GM08714 (cell line): ENCODE results near the gene MICU1.
"Not testable (repeated sequence)": the region's sequence is repeated elsewhere in the genome, so short reads cannot be mapped to it uniquely, and the experiment has no call there.

Experiments
- H3K4me3 ChIP-seq: fragments of 200-500 bp; sonication (Bioruptor generic); 2 replicates; pipeline ENCODE4 v1.5.1; 2014; ENCODE audit warnings: mild to moderate bottlenecking, low read length, inconsistent platforms
- ZNF274 ChIP-seq: IDR thresholded peaks from 2 replicates; pipeline ENCODE4 v1.6.1; 2012; ENCODE audit warnings: mild to moderate bottlenecking, low read depth, low read length

MICU1 gene

GRCh38 chr10:72648301-72648700 lies 22.4 kb upstream of the MICU1 start:
- H3K4me3 ChIP-seq: no peak overlapping the region
- no peak for TF ChIP-seq ZNF274

DNA sequence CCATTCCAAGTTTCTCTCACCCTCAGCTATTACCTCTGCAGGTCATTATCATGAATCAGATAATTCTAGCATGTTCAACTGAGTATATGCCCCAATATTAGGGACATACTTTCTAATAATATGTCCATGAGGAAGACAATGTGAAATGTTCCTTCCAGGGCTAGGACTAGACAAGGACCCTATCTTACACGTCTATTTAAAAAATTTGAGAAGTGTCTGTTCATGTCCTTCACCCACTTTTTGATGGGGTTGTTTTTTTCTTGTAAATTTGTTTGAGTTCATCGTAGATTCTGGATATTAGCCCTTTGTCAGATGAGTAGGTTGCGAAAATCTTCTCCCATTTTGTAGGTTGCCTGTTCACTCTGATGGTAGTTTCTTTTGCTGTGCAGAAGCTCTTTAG lies 21.1 kb upstream of the MICU1 start:
- not testable (repeated sequence) for H3K4me3 ChIP-seq

- H3K4me3 ChIP-seq: no peak overlapping the region
- TF ChIP-seq ZNF274: no peak
These were observed 19.5 kb upstream of the MICU1 start for GRCh38 chr10:72645263-72645858.

GRCh38 chr10:72642318-72642717 lies 16.4 kb upstream of the MICU1 start:
- H3K4me3 ChIP-seq: no peak overlapping the region
- TF ChIP-seq ZNF274: no peak

- no peak for TF ChIP-seq ZNF274
- H3K4me3 ChIP-seq: no peak overlapping the region
These were observed 13.6 kb upstream of the MICU1 start for GRCh38 chr10:72639441-72639873.

- no peak for TF ChIP-seq ZNF274
- no peak overlapping the region for H3K4me3 ChIP-seq
These were observed 12.9 kb upstream of the MICU1 start for GRCh38 chr10:72638586-72639440.

GRCh38 chr10:72637398-72637857 lies 11.5 kb upstream of the MICU1 start:
- no peak overlapping the region for H3K4me3 ChIP-seq
- TF ChIP-seq ZNF274: no peak

- TF ChIP-seq ZNF274: no peak
These were observed 4.3 kb upstream of the MICU1 start for GRCh38 chr10:72630144-72630543.

DNA sequence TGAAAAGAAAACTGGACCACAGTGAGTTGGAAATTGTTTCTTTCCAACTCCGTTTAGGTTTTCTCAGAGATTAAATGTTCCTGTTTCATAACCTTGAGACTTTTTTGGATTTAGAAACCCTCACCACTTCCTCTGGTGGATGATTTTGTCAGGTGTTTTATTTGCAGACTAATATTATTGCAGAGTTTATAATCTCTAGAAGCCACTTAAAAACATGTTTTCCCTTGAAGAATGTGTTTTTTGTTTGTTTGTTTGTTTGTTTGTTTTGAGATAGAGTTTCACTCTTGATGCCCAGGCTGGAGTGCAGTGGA lies 520 bp upstream of the MICU1 start:
- H3K4me3 ChIP-seq: peak overlapping the region; percentile 59
- TF ChIP-seq ZNF274: no peak

More at GRCh38 chr10:72630144-72630543, 4.3 kb upstream of the MICU1 start:
- H3K4me3 ChIP-seq: no peak overlapping the region

- H3K4me3 ChIP-seq: peak overlapping the region; percentile 90
- no peak for TF ChIP-seq ZNF274
These were observed 637 bp downstream of the MICU1 start for GRCh38 chr10:72625276-72625607.

DNA sequence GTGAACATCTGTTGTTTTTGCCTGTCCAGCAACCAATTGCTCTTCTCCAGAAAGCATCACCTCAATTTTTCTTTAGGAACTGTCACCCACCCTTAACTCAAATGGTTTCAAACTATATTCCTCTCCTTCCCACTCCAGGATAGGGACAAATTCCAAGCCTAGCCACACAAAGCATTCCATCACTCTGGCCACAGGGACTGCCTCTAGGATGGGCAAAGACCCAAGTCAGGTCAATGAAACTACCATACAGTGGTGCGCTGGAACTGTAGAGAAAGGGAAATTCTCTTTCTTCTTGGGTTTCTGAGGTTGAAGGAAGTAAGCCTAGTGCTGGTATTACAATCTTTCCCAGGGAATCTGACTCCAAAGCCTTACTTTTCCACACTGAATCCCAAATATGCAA lies 3.6 kb downstream of the MICU1 start:
- no peak for TF ChIP-seq ZNF274
- no peak overlapping the region for H3K4me3 ChIP-seq

- no peak for TF ChIP-seq ZNF274
- no peak overlapping the region for H3K4me3 ChIP-seq
These were observed 9.2 kb downstream of the MICU1 start for GRCh38 chr10:72616716-72617115.

DNA sequence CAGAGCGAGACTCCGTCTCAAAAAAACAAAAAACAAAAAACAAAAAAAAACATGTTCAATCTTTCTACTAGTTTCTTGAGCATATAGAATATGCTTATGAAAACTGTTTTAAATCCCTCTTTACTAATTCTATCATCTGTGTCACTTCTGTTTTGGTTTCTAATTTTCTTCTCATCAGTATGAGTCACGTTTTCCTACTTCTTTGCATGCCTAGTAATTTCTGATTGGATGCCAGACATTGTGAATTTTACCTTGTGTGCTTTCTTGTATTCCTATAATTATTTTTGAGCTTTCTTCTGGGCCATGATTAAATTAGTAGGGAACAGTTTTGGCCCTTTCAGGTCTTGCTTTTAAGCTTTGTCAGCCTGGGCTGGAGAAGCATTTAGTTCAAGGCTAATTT lies 9.9 kb downstream of the MICU1 start:
- TF ChIP-seq ZNF274: no peak
- H3K4me3 ChIP-seq: no peak overlapping the region

GRCh38 chr10:72612203-72612826 lies 13.6 kb downstream of the MICU1 start:
- peak overlapping the region; percentile 16; the same call in 1 of the 2 replicates for H3K4me3 ChIP-seq
- no peak for TF ChIP-seq ZNF274

- TF ChIP-seq ZNF274: no peak
- H3K4me3 ChIP-seq: peak overlapping the region; percentile 16; the same call in 1 of the 2 replicates
These were observed 14.1 kb downstream of the MICU1 start for GRCh38 chr10:72611783-72612182.
